GM19193 (cell line): ENCODE data around the gene IQSEC3.
"Not testable (repeated sequence)": the region's sequence is repeated elsewhere in the genome, so short reads cannot be mapped to it uniquely, and the experiment has no call there.

ENCODE experiments used
- POLR2A ChIP-seq: IDR thresholded peaks from 4 replicates; pipeline ENCODE4 v1.6.1; 2011; ENCODE audit not compliant: insufficient read depth, insufficient read length; ENCODE audit errors: extremely low read depth

Gene IQSEC3

GRCh38 chr12:66428-66781 is at the start of gene IQSEC3:
TSS of gene IQSEC3 (plus strand) at chr12:66767. CDS start at chr12:66883, 116 bp downstream.
- not testable (repeated sequence) for TF ChIP-seq POLR2A

GRCh38 chr12:20757-21156 is 45.8 kb upstream of the IQSEC3 start:
- TF ChIP-seq POLR2A, result no peak

GRCh38 chr12:21301-22189 is 45.0 kb upstream of the IQSEC3 start:
- no peak for TF ChIP-seq POLR2A

- TF ChIP-seq POLR2A, result no peak
Observed at GRCh38 chr12:22190-22529, 44.4 kb upstream of the IQSEC3 start.

GRCh38 chr12:22530-23201 is 43.9 kb upstream of the IQSEC3 start:
- TF ChIP-seq POLR2A, result no peak

GRCh38 chr12:53735-54730 is 12.5 kb upstream of the IQSEC3 start:
- TF ChIP-seq POLR2A, result no peak

- no peak for TF ChIP-seq POLR2A
Observed at GRCh38 chr12:54750-55535, 11.6 kb upstream of the IQSEC3 start.

- no peak for TF ChIP-seq POLR2A
Observed at GRCh38 chr12:56683-57346, 9.8 kb upstream of the IQSEC3 start.

GRCh38 chr12:57539-57938 is 9.0 kb upstream of the IQSEC3 start:
- TF ChIP-seq POLR2A, result no peak

- TF ChIP-seq POLR2A, result no peak
Observed at GRCh38 chr12:58832-59231, 7.7 kb upstream of the IQSEC3 start.

GRCh38 chr12:78981-79380 is 12.4 kb downstream of the IQSEC3 start:
- no peak for TF ChIP-seq POLR2A

- no peak for TF ChIP-seq POLR2A
Observed at GRCh38 chr12:80681-81190, 14.2 kb downstream of the IQSEC3 start.

- no peak for TF ChIP-seq POLR2A
Observed at GRCh38 chr12:82740-83139, 16.2 kb downstream of the IQSEC3 start.
